GM19372 (cell line): ENCODE measurements around the gene SUMF2.
"Not testable (repeated sequence)": the region's sequence is repeated elsewhere in the genome, so short reads cannot be mapped to it uniquely, and the experiment has no call there.

Experiments
- ATAC-seq: cut with Tn5 transposase; IDR thresholded peaks from one replicate; pipeline ENCODE4 v1.9.1; 2021; ENCODE audit warnings: mild to moderate bottlenecking, low read depth, moderate library complexity; ENCODE audit not compliant: unreplicated experiment

The SUMF2 gene

DNA sequence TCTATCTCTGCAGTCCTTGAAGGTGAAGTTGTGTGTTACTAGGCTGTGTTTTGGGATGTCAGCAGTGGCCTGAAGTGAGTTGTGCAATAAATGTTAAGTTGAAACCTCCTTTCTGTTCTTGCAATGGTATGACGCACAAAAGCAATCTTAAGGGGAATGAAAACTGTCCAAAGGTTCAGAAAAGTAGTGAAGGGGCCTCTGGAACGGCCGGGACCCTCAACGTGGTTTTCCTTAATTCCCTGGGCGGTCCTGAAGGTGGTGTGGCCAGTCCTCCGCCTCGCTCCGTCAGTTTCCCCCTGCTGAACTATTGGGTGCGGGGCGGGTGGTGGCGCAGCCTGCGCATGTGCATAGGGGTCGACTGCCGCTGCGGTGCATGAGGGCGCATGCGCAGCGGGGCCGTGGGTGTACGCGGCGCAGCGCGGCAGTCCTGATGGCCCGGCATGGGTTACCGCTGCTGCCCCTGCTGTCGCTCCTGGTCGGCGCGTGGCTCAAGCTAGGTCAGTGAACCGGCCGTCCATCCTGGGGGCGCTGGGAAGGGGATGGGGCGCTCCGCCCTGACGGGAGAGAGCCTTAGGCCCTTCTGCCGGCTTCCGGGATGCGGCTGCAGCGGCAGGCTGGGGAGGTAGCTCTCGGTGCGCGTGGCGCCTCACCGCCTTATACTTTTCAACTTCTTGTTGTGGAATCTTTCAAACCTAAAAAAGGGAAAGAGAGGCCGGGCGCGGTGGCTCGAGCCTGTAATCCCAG is at the start of gene SUMF2:
Gene SUMF2, plus strand, starts transcription at position 405 of the 744 bp plus-strand sequence. Its CDS starts 26 bp downstream, at position 431.
- ATAC-seq = peak; percentile 89

- not testable (repeated sequence) for ATAC-seq
Measured at GRCh38 chr7:56017015-56017414, 47.1 kb upstream of the SUMF2 start.

DNA sequence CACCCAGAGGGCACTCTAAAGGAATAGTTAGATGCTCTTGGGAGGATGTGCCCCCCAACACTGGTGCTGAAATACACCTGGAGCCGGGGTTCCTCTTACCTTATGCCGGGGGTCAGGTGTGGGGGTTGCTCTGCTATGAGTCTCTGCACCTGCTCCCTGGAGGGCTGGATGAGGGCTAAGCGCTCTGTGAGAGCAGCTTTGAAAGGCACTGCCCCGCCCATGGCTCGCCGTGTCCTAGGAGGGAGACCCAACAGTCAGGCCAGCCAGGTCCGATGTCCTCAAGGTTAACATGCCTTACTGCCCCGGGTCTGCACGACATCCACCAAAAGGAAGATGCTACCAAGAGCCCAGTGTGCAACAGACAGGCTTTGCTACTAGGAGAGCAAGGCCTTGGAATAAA is 44.6 kb upstream of the SUMF2 start:
- no peak for ATAC-seq

- ATAC-seq = no peak
Measured at GRCh38 chr7:56023500-56023899, 40.6 kb upstream of the SUMF2 start.

DNA sequence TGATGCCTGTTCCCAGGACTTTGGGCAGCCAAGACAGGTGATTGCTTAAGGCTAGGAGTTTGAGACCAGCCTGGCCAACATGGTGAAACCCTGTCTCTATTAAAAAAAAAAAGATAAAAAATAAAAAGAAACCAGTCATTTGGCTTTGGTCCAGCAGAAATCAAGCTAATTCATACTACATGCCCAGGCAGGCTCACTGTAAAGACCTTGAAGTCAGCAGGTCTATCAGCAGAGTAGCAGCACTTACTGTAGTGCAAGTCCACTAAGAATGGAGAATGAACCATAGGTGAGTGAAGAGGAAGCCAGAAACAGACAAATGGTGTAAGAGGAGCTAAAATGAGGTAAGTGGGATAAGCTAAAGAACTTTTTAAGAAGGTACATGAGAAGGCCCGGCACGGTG is 37.5 kb upstream of the SUMF2 start:
- ATAC-seq = no peak

- ATAC-seq = no peak
Measured at GRCh38 chr7:56028942-56029630, 35.0 kb upstream of the SUMF2 start.

DNA sequence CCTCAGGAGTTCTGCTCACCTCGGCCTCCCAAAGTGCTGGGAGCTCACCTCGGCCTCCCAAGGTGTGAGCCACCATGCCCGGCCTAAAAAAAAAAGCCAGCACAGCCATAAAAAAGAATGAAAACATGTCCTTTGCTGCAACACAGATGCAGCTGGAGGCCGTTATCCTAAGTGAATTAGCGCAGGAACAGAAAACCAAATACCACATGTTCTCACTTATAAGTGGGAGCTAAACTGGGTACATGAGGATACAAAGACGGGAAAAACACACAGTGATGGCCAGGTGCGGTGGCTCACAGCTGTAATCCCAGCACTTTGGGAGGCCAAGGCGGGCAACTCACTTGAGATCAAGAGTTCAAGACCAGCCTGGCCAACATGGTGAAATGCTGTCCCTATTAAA is 33.7 kb upstream of the SUMF2 start:
- ATAC-seq = no peak

- not testable (repeated sequence) for ATAC-seq
Measured at GRCh38 chr7:56031556-56031955, 32.5 kb upstream of the SUMF2 start.

GRCh38 chr7:56032578-56032977 is 31.5 kb upstream of the SUMF2 start:
- ATAC-seq = not testable (repeated sequence)

- ATAC-seq = peak; percentile 96
Measured at GRCh38 chr7:56033671-56034432, 30.2 kb upstream of the SUMF2 start.

GRCh38 chr7:56040730-56041129 is 23.4 kb upstream of the SUMF2 start:
- no peak for ATAC-seq

DNA sequence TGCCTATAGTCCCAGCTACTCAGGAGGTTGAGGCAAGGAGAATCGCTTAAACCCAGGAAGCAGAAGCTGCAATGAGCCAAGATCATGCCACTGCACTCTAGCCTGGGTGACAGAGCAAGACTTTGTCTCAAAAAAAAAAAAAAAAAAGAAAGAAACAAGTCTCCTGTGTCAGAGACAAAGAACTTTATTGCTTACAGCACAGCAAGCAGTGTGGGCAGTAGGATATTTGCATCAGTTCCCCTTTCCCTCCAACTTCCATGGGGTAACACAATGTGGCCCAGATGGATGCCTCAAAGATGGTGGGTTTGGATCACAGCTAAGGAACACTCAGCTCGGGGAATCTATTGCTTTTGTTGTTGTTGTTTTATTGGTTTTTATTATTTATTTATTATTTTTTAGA is 18.3 kb upstream of the SUMF2 start:
- ATAC-seq = not testable (repeated sequence)

GRCh38 chr7:56046721-56047445 is 17.2 kb upstream of the SUMF2 start:
- ATAC-seq = no peak

GRCh38 chr7:56047446-56048116 is 16.5 kb upstream of the SUMF2 start:
- not testable (repeated sequence) for ATAC-seq

DNA sequence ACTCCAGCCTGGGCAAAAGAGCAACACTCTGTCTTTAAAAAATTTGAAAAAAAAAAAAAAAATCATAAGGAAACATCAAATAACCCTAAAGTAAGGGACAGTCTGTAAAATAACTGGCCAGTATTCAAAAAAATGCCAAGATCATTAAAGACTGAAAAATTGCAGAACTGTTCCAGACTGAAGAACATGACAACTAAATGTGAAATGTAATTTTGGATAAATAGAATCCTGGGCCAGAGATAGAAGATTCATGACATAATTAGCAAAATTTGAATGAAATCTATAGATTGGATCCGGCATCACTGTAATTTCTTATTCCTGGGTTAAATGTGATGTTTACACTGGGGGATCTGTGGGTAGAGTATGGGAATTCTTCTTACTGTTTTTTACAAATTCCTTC is 15.8 kb upstream of the SUMF2 start:
- ATAC-seq = no peak

- ATAC-seq = not testable (repeated sequence)
Measured at GRCh38 chr7:56048763-56049162, 15.3 kb upstream of the SUMF2 start.

- ATAC-seq = no peak
Measured at GRCh38 chr7:56051053-56051338, 13.1 kb upstream of the SUMF2 start.

- ATAC-seq = peak; percentile 96
Measured at GRCh38 chr7:56051339-56052191, 12.5 kb upstream of the SUMF2 start, which contains the start of the genes CCT6A and PSPH. Gene CCT6A, plus strand, starts transcription at chr7:56051765. Its CDS starts 84 bp downstream, at chr7:56051849. Gene PSPH, minus strand, starts transcription at chr7:56051444. Its CDS starts 30,232 bp downstream, at chr7:56021212.

- ATAC-seq = no peak
Measured at GRCh38 chr7:56053379-56053778, 10.7 kb upstream of the SUMF2 start.
